GM19035 (cell line): ENCODE data around the gene BSG.

ENCODE experiments used
- ATAC-seq: cut with Tn5 transposase; IDR thresholded peaks from one replicate; pipeline ENCODE4 v1.9.1; 2021; ENCODE audit not compliant: unreplicated experiment

Gene BSG

DNA sequence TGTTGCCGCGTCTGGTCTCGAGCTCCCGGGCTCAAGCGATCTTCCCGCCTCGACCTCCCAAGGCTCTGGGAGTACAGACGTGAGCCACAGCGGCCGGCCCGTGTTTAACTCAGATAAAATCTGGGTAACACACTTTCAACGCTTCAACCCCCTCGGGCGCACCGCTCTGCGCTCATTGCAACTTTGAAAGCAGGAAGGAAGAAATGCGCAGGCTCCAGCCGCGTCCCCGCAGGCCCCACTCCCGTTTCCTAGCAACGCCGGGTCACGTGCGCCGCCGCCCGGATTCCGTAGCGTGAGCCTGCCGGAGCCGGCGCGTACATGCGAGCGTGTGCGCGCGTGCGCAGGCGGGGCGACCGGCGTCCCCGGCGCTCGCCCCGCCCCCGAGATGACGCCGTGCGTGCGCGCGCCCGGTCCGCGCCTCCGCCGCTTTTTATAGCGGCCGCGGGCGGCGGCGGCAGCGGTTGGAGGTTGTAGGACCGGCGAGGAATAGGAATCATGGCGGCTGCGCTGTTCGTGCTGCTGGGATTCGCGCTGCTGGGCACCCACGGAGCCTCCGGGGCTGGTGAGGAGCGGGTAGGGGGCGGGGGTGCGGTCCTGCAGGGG lies at the start of gene BSG:
Gene BSG, plus strand, starts transcription at position 457 of the 603 bp plus-strand sequence. Its CDS starts 39 bp downstream, at position 496.
- ATAC-seq: peak; percentile 69

DNA sequence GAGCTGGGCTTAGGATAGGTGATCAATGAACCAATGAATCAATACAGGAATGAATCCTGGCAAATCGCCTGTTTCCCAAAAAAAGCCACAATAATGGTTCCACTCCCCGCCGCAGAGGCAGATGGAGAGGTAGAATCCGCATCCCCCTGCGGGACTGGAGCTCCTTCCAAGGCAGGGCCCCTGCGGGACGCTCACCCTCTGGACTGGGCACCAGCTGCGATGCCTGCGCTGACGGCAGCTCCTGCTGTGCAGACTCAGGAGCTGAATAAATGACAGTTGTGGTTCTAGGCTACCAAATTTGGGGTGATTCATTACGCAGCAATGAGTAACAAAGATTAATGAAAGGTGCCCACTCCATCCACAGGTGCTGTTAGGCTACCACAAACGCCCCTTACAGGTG lies 49.7 kb upstream of the BSG start:
- no peak for ATAC-seq

DNA sequence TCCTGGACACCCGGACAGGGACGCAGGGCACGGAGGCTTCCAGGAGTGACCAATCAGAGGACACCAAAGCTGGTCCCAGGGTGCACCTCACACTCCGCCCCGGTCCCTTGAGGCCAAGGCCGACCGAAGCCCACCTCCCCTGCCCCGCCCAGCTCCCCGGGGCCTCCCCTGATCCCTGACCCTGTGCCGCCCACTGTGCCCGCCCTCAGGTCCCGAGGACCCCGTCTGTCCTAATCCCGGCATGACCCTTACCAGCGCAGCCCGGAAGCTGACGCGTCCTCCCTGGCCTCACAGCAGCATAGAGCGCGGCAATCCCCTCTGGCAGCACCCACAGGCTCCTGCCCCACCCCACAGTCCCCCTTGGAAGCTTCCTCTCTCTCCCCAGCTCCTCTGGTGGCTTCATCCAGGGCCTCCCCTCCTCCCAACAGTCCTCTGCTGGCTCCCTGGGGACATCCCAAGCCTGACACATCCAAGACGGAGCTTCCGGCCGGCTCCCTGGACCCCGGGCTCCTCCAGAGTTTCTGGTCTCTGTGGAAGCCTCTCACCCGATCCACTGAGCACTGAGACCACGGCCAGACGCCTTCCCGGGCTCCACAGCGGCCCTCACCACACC lies 48.2 kb upstream of the BSG start:
- ATAC-seq: no peak

DNA sequence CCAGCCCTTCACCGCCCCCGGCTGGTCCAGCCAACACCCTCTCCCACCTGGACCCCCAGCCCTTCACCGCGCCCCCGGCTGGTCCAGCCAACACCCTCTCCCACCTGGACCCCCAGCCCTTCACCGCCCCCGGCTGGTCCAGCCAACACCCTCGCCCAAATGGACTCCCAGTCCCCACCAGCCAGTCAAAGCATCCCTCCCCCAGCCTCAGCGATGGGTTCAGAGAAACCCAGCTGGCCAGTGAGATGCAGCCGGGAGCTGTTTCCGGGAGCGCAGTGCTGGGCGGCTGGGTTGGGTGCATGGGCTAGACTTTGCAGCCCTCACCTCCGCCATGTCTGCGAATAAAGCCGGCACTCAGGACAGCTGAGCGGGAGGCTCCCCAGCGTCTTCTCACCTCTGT lies 47.4 kb upstream of the BSG start:
- no peak for ATAC-seq

DNA sequence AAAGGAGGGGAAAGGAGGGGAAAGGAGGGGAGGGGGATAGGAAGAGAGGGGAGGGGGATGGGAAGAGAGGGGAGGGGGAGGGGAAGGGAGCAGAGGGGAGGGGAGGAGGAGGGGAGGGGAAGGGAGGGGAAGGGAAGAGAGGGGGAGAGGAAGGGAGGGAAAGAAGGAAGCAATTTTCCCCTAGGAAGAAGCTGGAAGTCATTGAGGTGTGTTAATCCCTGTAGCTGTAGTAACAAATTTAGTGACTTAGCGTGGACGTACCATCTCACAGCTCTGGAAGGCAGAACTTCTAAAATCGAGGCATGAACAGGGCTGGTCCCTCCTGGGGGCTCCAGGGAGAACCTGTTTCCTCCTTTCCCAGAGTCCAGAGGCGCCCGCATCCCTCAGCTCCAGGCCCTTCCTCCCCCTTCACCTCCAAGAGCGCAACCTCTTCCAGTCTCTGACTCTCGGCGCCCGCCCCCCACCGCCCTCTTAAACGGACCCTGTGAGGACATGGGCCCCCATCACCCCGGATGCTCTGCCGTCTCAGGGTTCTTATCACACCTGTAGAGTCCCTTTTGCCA lies 46.5 kb upstream of the BSG start:
- no peak for ATAC-seq

DNA sequence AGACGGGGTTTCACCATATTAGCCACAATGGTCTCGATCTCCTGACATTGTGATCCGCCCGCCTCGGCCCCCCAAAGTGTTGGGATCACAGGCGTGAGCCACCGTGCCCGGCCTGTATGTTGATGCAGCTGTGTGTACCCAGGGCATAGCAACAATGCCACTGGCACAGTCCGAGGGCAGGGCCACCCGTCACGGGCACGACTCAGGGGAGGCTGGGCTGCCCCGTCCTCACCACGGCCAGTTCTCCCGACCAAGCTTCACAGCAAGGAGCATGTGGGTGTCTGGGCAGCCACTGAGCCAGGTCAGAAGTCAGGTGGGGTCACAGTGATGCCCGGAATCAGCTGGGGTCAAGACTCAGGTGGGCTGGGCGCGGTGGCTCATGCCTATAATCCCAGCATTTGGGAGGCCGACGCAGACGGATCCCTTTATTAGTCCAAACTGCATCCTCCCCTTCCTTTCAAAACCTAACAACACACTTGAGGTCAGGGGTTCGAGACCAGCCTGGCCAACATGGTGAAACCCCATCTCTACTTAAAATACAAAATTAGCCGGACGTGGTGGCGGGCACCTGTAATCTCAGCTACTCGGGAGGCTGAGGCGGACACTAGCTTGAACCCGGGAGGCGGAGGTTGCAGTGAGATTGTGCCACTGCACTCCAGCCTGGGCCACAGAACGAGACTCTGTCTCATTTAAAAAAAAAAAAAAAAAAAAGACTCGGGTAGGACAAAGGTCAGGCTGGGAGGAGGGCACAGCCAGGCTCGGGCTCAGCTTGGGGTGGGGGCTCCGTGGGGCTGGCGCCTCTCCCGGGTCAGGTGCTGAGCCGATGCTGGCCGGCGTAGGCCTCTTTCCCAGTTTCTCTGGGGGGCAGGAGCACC lies 42.0 kb upstream of the BSG start:
- no peak for ATAC-seq

DNA sequence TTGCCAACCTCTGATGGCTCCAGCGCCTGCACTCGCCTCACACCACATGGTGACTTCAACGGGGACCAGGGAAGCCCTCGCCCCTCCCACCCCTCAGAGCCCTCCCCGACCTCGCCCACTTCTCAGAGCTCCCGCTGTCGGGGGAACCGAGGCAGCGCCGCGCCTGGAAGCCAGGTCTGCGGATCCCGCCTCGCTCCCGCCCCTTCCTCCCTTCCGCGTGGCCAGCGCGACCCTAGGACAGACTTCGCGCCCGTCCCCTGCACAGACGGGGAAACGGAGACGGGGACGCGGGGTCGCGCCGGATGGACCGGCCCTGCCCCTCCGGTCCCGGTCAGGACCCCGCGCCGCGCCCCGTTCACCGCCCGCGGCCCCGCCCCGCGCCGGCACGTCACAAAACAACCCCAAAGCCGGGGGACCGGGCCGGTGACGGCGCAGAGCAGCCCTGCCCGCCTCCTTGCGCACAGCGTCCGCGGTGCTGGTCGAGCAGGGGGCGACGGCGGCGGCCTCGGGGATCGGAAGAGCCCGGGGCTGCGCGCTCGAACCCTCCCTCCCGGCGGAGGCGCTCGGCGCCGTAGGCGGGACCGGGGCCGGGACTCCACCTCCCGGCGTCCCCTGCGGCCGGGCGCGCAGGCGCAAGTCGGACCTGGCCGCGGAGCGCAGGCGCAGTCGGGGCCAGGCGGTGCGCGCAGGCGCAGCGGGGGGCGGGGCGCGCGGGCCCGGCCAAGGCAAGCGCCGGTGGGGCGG lies 41.2 kb upstream of the BSG start:
- peak; percentile 66 for ATAC-seq

DNA sequence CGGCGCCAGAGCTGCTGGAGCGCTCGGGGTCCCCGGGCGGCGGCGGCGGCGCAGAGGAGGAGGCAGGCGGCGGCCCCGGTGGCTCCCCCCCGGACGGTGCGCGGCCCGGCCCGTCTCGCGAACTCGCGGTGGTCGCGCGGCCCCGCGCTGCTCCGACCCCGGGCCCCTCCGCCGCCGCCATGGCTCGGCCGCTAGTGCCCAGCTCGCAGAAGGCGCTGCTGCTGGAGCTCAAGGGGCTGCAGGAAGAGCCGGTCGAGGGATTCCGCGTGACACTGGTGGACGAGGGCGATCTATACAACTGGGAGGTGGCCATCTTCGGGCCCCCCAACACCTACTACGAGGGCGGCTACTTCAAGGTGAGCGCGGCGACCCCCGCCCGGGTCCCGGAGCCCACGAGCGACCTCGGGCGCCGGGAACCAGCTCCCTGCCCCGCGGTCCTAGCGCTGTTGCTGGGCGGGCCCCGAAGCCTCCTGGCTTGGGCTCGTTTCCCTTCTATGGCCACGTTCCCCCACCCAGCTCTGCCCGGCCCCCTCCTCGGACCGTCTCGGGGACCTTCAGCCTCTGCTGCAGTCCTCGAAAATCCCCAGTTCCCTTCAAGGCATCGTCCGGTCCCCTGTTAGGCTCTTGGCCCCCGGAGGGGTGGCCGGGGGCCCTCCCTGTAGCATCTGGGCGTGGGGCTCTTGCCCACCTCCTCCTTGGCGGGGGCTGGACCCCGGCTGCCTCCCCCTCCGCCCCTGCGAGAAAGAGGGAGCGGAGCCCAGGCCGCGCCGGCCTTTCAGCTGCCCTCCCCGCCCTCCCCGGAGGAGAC lies 40.4 kb upstream of the BSG start, which contains the start of gene CDC34:
Gene CDC34, plus strand, starts transcription at position 8 of the 808 bp plus-strand sequence. Its CDS starts 172 bp downstream, at position 180.
- peak; percentile 24 for ATAC-seq

DNA sequence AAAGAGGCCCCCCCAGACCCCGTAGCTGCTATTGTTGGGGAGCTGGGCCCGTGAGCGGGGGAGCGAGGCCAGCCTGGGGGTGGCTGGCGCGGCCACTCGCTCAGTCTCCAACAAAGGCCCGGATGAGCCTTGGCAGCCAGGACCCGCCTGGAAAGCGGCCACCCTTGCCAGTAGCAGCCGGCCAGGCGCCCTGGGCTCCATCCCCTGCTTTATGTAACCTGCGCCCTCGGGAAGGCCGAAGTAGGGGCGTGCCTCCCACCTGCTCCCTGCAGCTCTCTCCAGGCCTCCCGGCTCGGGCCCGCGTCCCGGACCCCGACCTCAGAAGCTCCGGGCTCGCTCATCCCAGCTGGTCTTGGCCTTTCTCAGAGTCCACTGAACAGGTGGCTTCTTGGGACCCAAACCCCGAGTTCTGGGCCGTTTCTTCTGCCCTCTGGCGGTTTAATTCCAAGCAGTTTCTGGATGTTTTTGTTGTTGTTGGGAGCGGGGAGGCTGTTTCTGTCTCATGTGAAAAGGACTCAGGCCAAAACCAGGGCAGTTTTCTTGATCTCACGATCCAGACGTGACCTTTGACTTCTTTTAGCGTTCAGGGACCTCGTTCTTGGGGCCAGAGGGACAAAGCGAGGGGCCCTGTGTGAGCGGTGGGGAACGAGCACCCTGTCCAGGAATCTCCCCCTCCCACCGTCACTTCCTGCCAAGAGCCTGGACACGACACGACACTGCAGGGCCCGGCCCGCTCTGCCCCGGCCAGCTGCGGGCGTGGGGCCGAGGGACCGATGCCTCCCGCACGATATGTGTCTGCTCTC lies 39.6 kb upstream of the BSG start:
- ATAC-seq: no peak

DNA sequence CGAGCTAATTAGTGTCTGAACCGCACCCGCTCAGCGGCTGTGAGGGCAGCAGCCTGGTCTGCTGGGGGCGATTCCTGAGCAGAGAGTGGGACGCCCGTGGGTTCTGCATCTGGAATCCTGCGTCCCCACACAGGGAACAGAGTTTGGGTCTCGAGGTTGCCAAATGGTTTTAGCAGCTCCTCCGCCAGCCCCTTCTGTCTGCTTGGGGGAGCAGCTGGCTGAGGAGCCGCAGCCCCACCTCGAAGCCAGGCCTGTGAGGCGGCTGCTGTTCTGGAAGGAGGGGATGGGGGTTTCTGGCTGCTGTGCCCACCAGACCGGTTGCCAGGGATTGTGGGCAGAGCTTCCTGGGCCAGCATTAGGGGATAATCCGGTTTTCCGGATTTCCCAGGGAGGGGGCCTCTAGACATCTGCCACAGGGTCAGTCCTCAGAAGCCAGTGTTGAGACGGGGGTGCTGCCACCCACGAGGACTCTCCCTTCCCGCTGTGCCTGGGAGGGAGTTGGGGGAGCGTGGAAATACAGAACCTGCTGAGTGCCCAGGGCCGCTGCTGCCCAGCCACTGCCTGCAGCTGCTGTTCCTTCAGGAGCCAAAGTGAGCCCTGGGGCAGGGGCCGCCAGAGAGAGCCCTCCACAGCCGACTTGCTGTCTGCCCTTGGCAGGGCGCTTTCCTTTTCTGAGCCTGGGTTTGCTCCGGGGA lies 38.9 kb upstream of the BSG start:
- no peak for ATAC-seq

DNA sequence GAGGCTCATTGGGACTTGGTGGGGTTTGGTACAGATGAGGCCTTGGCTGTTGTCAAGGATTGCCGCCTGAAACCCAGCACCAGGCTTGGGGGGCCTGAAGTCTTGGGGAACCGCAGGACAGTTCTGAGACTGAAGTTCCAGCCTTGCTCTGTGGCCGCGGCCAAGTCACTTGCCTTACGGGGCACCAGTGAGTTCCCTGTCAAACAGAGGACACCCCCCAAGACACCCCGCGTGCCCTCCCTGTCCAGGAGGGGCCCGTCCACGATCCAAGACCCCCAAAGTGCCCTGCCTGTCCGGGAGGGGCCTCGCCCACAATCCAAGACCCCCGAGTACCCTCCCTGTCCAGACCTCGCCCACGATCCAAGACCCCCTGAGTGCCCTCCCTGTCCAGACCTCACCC lies 38.3 kb upstream of the BSG start:
- no peak for ATAC-seq

DNA sequence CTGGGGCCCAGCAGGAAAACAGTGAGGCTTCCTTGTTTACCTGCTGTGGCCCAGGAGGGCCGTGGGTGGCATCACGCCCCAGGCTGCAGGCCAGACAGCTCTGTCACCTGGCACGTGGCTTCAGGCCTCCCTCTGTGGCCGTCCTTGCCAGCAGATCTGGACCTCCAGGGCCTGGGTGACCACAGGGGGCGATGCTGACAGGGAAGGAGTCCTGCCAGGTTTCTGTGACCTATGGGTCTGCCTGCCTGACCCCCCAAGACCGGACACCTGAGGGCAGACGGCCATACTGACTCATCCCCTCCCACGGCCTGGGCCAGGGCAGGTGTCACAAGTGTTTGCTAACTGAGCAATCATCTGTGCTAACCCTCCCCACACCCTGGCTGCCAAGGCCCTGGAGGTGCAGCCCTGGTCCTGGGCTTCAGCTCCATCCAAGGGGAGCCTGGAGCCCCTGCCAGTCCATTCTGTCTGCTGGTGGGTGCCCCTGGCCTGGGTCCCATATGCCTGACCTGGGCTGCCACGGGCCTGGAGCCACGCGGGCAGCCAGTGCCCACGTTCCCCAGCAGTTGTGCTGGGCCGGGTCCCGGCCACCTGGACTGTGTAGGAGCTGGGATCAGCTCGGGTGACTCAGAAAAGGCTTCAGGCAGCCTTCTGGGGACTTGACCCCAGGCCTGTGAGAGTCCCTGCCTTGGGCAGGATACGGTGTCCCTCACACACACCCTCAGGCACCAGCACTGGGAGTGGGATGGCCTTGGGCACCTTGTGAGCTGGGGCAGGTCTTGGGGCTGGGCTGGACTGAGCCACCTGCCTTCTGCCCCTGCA lies 37.2 kb upstream of the BSG start:
- ATAC-seq: no peak

DNA sequence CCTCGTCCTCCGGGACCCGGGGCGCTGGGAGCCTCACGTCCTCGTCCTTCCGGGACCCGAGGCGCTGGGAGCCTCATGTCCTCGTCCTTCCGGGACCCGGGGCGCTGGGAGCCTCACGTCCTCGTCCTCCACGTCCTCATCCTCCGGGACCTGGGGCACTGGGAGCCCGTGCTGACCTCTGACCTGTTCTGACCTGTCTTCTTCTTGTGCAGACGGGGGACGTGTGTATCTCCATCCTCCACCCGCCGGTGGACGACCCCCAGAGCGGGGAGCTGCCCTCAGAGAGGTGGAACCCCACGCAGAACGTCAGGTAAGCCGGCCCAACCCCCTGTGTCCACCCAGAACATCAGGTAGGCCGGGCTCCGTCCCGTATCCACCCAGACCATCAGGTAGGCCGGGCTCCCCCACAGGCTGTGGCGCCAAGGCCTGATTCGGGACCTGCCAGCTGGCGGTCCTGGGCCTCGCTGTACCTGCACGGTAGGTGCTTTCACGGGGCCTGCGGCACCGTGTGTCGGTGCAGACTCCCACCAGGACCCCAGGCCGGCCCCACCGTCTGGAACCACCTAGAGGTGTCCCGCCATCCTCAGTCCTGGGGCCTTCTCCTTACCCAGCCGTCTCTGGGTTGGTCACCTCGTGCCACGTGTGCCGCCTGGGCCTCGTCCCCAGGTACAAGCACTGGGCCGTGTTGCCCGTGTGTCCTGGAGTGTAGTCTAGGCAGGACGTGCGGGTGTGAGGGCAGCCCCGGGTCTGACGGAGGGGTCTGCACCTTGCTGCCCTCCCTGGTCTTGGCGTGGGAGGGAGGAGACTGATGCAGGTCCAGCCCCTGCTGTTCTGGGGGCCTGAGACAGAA lies 36.1 kb upstream of the BSG start:
- ATAC-seq: no peak

DNA sequence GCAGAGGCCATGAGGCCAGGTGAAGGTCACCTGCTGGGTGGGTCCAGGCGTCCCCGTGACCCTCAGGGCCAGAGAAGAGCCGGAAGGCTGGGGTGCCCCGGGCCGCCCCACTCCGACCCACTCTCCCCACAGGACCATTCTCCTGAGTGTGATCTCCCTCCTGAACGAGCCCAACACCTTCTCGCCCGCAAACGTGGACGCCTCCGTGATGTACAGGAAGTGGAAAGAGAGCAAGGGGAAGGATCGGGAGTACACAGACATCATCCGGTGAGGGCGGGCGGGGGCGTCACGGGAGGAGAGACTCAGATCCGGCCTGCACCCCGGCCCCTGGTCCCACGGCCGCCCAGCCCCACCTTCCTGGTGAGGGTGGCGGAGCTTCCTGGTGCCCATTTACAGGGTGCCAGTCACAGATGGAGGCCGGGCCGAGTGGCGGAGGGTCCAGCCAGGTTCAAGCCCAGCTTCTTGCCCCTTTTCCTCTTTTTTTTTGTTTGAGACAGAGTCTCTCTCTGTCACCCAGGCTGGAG lies 35.5 kb upstream of the BSG start:
- ATAC-seq: no peak

DNA sequence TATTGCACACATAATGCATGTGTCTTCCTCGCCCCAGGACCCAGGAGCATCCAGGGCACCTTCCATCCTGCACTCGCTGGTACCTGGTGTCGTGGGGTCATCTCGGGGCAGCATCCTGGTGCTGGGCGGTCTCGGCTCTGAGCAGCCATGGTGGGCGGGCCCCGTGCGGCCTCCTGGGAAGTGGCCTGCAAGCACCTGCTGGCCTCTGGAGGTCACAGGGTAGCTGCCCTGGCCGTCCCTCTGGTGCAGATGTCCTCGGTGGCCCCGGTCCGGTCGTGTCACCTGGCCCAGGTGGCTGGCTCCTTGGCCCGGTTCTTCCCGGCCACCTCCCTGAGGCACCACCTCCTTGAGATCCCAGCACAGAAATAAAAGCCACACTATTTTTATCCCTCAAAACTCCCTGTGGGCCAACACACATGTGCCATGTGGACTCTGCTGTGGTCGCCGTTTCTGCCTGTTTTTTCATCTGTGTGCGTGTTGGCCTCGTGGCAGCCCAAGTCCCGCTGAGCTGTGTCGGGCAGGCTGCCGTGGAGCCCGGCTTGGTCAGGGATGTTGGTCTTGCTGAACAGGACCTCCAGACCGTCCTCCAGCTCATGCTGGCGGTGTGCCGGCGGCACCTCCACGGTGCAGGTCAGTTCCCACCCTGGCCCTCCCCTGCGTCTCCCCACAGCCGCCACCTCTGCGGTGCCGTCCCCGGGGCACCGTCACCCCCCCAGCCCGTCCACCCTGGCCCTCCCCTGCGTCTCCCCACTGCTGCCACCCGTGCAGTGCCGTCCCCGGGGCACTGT lies 33.6 kb upstream of the BSG start:
- ATAC-seq: no peak
